ENCODE data around the gene NLK. TPM values are rescaled to one million over a fixed set of nuclear protein-coding genes. Genes with fewer than 3 reads are reported as not detected.

The NLK gene
- total RNA-seq, 1 experiment from 2014 or later: 40.3 TPM

GRCh38 chr17:28001149-28001548 is 41.3 kb upstream of the NLK start:
- H3K4me1 Mint-ChIP-seq: no peaks in the 10 kb centered on the region
- ChIA-PET CTCF (interaction anchor here (1.2 kb wide), 1 partner anchor 196 kb away, joined by 4 read pairs; no protein-coding TSS in a partner anchor), POLR2A (no interaction called here)
- no peaks in the 10 kb centered on the region for H3K36me3 Mint-ChIP-seq
- no peak for DNase-seq (ENCODE audit: low spot score)
- TF ChIP-seq GABPB1 (CRISPR knock-in tag; IDR thresholded peaks at IDR 0.05): no peak
- no peak for TF ChIP-seq ZNF281 (CRISPR knock-in tag; IDR thresholded peaks at IDR 0.05)
- TF ChIP-seq, protein P1, sequence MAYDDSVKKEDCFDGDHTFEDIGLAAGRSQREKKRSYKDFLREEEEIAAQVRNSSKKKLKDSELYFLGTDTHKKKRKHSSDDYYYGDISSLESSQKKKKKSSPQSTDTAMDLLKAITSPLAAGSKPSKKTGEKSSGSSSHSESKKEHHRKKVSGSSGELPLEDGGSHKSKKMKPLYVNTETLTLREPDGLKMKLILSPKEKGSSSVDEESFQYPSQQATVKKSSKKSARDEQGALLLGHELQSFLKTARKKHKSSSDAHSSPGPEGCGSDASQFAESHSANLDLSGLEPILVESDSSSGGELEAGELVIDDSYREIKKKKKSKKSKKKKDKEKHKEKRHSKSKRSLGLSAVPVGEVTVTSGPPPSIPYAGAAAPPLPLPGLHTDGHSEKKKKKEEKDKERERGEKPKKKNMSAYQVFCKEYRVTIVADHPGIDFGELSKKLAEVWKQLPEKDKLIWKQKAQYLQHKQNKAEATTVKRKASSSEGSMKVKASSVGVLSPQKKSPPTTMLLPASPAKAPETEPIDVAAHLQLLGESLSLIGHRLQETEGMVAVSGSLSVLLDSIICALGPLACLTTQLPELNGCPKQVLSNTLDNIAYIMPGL (CRISPR knock-in tag; IDR thresholded peaks at IDR 0.05): no peak
- no peak for TF ChIP-seq ZBTB21 (CRISPR knock-in tag; IDR thresholded peaks at IDR 0.05; ENCODE audit: borderline replicate concordance)
- TF ChIP-seq ZNF423 (CRISPR knock-in tag; IDR thresholded peaks at IDR 0.05): no peak
- no peak for TF ChIP-seq PRDM15 (CRISPR knock-in tag; IDR thresholded peaks at IDR 0.05)
- TF ChIP-seq HMGA2 (CRISPR knock-in tag; IDR thresholded peaks at IDR 0.05): no peak
- no peak for TF ChIP-seq ZNF263 (CRISPR knock-in tag; IDR thresholded peaks at IDR 0.05; ENCODE audit: low read depth)
- TF ChIP-seq, protein P2, sequence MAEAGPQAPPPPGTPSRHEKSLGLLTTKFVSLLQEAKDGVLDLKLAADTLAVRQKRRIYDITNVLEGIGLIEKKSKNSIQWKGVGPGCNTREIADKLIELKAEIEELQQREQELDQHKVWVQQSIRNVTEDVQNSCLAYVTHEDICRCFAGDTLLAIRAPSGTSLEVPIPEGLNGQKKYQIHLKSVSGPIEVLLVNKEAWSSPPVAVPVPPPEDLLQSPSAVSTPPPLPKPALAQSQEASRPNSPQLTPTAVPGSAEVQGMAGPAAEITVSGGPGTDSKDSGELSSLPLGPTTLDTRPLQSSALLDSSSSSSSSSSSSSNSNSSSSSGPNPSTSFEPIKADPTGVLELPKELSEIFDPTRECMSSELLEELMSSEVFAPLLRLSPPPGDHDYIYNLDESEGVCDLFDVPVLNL (CRISPR knock-in tag; IDR thresholded peaks at IDR 0.05; ENCODE audit: borderline replicate concordance, low read depth): no peak
- TF ChIP-seq FOXK1 (CRISPR knock-in tag; IDR thresholded peaks at IDR 0.05): no peak
- TF ChIP-seq STAT6 (CRISPR knock-in tag; conservative IDR thresholded peaks at IDR 0.05; ENCODE audit: low read depth): no peak
- TF ChIP-seq NR2C2 (CRISPR knock-in tag; IDR thresholded peaks at IDR 0.05): no peak
- TF ChIP-seq USF2 (CRISPR knock-in tag; IDR thresholded peaks at IDR 0.05): no peak
- no peak for TF ChIP-seq TEAD1 (CRISPR knock-in tag; IDR thresholded peaks at IDR 0.05)
- TF ChIP-seq RORB (CRISPR knock-in tag; IDR thresholded peaks at IDR 0.05): no peak
- TF ChIP-seq ZNF138 (CRISPR knock-in tag; conservative IDR thresholded peaks at IDR 0.05): no peak
- no peak for TF ChIP-seq ESRRA (CRISPR knock-in tag; IDR thresholded peaks at IDR 0.05; ENCODE audit: borderline replicate concordance)
- no peak for TF ChIP-seq OVOL2 (CRISPR knock-in tag; IDR thresholded peaks at IDR 0.05; ENCODE audit: borderline replicate concordance)
- no peak for TF ChIP-seq NFATC4 (CRISPR knock-in tag; IDR thresholded peaks at IDR 0.05)
- no peak overlapping the region for H3K4me3 Mint-ChIP-seq
- ATAC-seq: no peak
- H3K27me3 Mint-ChIP-seq (ENCODE audit: low read depth): no peaks in the 10 kb centered on the region
- no peaks in the 10 kb centered on the region for H3K9me3 Mint-ChIP-seq
- no peak overlapping the region for H3K27ac Mint-ChIP-seq
